Trophoblast cell (in vitro differentiated cells and primary cell): Measurements from ENCODE around the gene SPG11.

Source experiments
- DNase-seq, 2 donors: peaks; one replicate each; pipeline ENCODE4 v3.0.0-alpha.2; 2016
- H2AFZ ChIP-seq: 2 replicates; pipeline ENCODE4 v1.6.1; 2013; ENCODE audit warnings: low read length, moderate library complexity, mild to moderate bottlenecking; ENCODE audit not compliant: insufficient read depth, poor library complexity
- H2AK5ac ChIP-seq: 2 replicates; pipeline ENCODE4 v1.6.1; 2013; ENCODE audit warnings: mild to moderate bottlenecking, low read length
- H2BK120ac ChIP-seq: 2 replicates; pipeline ENCODE4 v1.6.1; 2013; ENCODE audit warnings: low read length, mild to moderate bottlenecking, moderate library complexity; ENCODE audit not compliant: insufficient read depth, poor library complexity
- H2BK12ac ChIP-seq: 2 replicates; pipeline ENCODE4 v1.6.1; 2013; ENCODE audit warnings: mild to moderate bottlenecking, low read length, moderate library complexity
- H2BK5ac ChIP-seq: 2 replicates; pipeline ENCODE4 v1.6.1; 2013; ENCODE audit warnings: low read length, low read depth, moderate library complexity, mild to moderate bottlenecking; ENCODE audit not compliant: poor library complexity
- H3K14ac ChIP-seq: 2 replicates; pipeline ENCODE4 v1.6.1; 2013; ENCODE audit warnings: mild to moderate bottlenecking, low read length
- H3K18ac ChIP-seq: 2 replicates; pipeline ENCODE4 v1.6.1; 2013; ENCODE audit warnings: mild to moderate bottlenecking, low read length
- H3K23ac ChIP-seq: 2 replicates; pipeline ENCODE4 v1.6.1; 2013; ENCODE audit warnings: low read length
- H3K27ac ChIP-seq: 2 replicates; pipeline ENCODE4 v1.5.1; 2013; ENCODE audit warnings: low read depth, mild to moderate bottlenecking, inconsistent platforms, low read length, moderate library complexity
- H3K27me3 ChIP-seq: 2 replicates; pipeline ENCODE4 v1.6.1; 2013; ENCODE audit warnings: inconsistent platforms, mild to moderate bottlenecking, low read length, moderate library complexity; ENCODE audit not compliant: insufficient read depth
- H3K36me3 ChIP-seq, 2 experiments: 1 replicate in 1 of 2; 2 replicates in 1 of 2; pipeline ENCODE4 v1.6.1; 2013; ENCODE audit warnings: low read length in 2 of 2, mild to moderate bottlenecking in 2 of 2, moderate library complexity in 1 of 2; ENCODE audit not compliant: insufficient read depth in 2 of 2, control insufficient read depth in 1 of 2
- H3K4ac ChIP-seq: 2 replicates; pipeline ENCODE4 v1.6.1; 2013; ENCODE audit warnings: low read depth, mild to moderate bottlenecking, low read length, moderate library complexity
- H3K4me1 ChIP-seq, 2 experiments: 1 replicate in 1 of 2; 2 replicates in 1 of 2; pipeline ENCODE4 v1.6.1; 2013; ENCODE audit warnings: low read length in 2 of 2, mild to moderate bottlenecking in 2 of 2, moderate library complexity in 1 of 2; ENCODE audit not compliant: insufficient read depth in 2 of 2, control insufficient read depth in 1 of 2
- H3K4me2 ChIP-seq: 2 replicates; pipeline ENCODE4 v1.6.1; 2013; ENCODE audit warnings: inconsistent platforms, mild to moderate bottlenecking, low read length, moderate library complexity
- H3K4me3 ChIP-seq: 2 replicates; pipeline ENCODE4 v1.5.1; 2013; ENCODE audit warnings: mild to moderate bottlenecking, low read depth, low read length, inconsistent platforms
- H3K79me1 ChIP-seq: one replicate; pipeline ENCODE4 v1.6.1; 2013; ENCODE audit warnings: low read length
- H3K79me2 ChIP-seq: 2 replicates; pipeline ENCODE4 v1.6.1; 2013; ENCODE audit warnings: low read length, mild to moderate bottlenecking; ENCODE audit not compliant: control insufficient read depth, insufficient read depth, poor library complexity
- H3K9ac ChIP-seq: 2 replicates; pipeline ENCODE4 v1.6.1; 2013; ENCODE audit warnings: mild to moderate bottlenecking, low read length
- H3K9me3 ChIP-seq: 2 replicates; pipeline ENCODE4 v1.6.1; 2013; ENCODE audit warnings: low read depth, mild to moderate bottlenecking, control low read depth, inconsistent platforms, low read length; ENCODE audit not compliant: insufficient read depth
- H4K12ac ChIP-seq: 2 replicates; pipeline ENCODE4 v1.6.1; 2013; ENCODE audit warnings: low read depth, mild to moderate bottlenecking, low read length, moderate library complexity
- H4K8ac ChIP-seq: 2 replicates; pipeline ENCODE4 v1.6.1; 2013; ENCODE audit warnings: low read depth, mild to moderate bottlenecking, low read length, moderate library complexity
- H4K91ac ChIP-seq: one replicate; pipeline ENCODE4 v1.6.1; 2013; ENCODE audit warnings: low read depth, mild to moderate bottlenecking, low read length, moderate library complexity
- WGBS: extraction: QIAGEN DNeasy Blood & Tissue Kit; methylation state at CpG from one replicate; pipeline ENCODE4 v1.1.7; 2013; ENCODE audit warnings: missing lambda C conversion rate; ENCODE audit not compliant: insufficient read length, insufficient coverage; ENCODE audit errors: extremely low coverage; 5-methylcytosine and 5-hydroxymethylcytosine counted together

Gene SPG11

GRCh38 chr15:44570361-44570760 lies 93.1 kb downstream of the SPG11 start:
- Histone ChIP-seq H3K4ac (no peak overlapping the region), H2BK5ac (no peak overlapping the region), H2AK5ac (no peak overlapping the region), H3K79me2 (no peaks in the 10 kb centered on the region), H4K91ac (no peak overlapping the region), H2BK120ac (no peak overlapping the region), H3K4me3 (no peak overlapping the region), H4K8ac (no peak overlapping the region), H3K23ac (no peak overlapping the region), H3K9me3 (peaks cover 6% of the 10 kb centered on the region), H3K36me3 (peaks cover 33 to 43% of the 10 kb centered on the region in 2 experiments), H3K27me3 (no peaks in the 10 kb centered on the region), H3K9ac (no peak overlapping the region), H3K18ac (no peak overlapping the region), H3K27ac (no peak overlapping the region), H4K12ac (no peak overlapping the region), H3K4me1 (peaks cover 3% of the 10 kb centered on the region in 2 experiments), H3K14ac (no peak overlapping the region), H3K4me2 (no peak overlapping the region), H2AFZ (no peak overlapping the region), H3K79me1 (peaks cover 2% of the 10 kb centered on the region), H2BK12ac (no peak overlapping the region)
- no peak for DNase-seq
- WGBS, result no CpG with 5 or more reads among the region's 4 CpGs

- Histone ChIP-seq H3K9me3 (peaks cover 12% of the 10 kb centered on the region), H2AFZ (no peak overlapping the region), H2BK5ac (no peak overlapping the region), H4K8ac (no peak overlapping the region), H3K27ac (no peak overlapping the region), H3K4me1 (peaks cover 3% of the 10 kb centered on the region in 2 experiments), H2BK120ac (no peak overlapping the region), H3K9ac (no peak overlapping the region), H3K27me3 (no peaks in the 10 kb centered on the region), H4K91ac (no peak overlapping the region), H3K14ac (no peak overlapping the region), H2BK12ac (no peak overlapping the region), H3K18ac (no peak overlapping the region), H3K4me3 (no peak overlapping the region), H3K79me2 (no peaks in the 10 kb centered on the region), H3K79me1 (peaks cover 2% of the 10 kb centered on the region), H4K12ac (no peak overlapping the region), H3K36me3 (peaks cover 39 to 49% of the 10 kb centered on the region in 2 experiments), H3K4ac (no peak overlapping the region), H3K23ac (no peak overlapping the region), H2AK5ac (no peak overlapping the region), H3K4me2 (no peak overlapping the region)
- DNase-seq, result no peak
- WGBS, result no CpG with 5 or more reads among the region's 4 CpGs
Observed at GRCh38 chr15:44569316-44569715, 94.1 kb downstream of the SPG11 start.

- WGBS, result no CpG with 5 or more reads among the region's 3 CpGs
- Histone ChIP-seq H3K9ac (no peak overlapping the region), H3K4ac (no peak overlapping the region), H3K4me3 (no peak overlapping the region), H3K36me3 (peaks cover 41 to 53% of the 10 kb centered on the region in 2 experiments), H3K27me3 (no peaks in the 10 kb centered on the region), H2BK5ac (no peak overlapping the region), H3K79me2 (no peaks in the 10 kb centered on the region), H3K23ac (no peak overlapping the region), H3K4me1 (peaks cover 3% of the 10 kb centered on the region in 2 experiments), H3K9me3 (peaks cover 12% of the 10 kb centered on the region), H3K18ac (no peak overlapping the region), H3K4me2 (no peak overlapping the region), H2AK5ac (no peak overlapping the region), H4K8ac (no peak overlapping the region), H4K12ac (no peak overlapping the region), H3K27ac (no peak overlapping the region), H3K79me1 (peaks cover 2% of the 10 kb centered on the region), H2AFZ (no peak overlapping the region), H2BK120ac (no peak overlapping the region), H2BK12ac (no peak overlapping the region), H4K91ac (no peak overlapping the region), H3K14ac (no peak overlapping the region)
- DNase-seq, result no peak
Observed at GRCh38 chr15:44568338-44568737, 95.1 kb downstream of the SPG11 start.

- Histone ChIP-seq H3K36me3 (peaks cover 39 to 52% of the 10 kb centered on the region in 2 experiments), H4K8ac (no peak overlapping the region), H3K23ac (no peak overlapping the region), H3K4me3 (no peak overlapping the region), H4K12ac (no peak overlapping the region), H2BK12ac (no peak overlapping the region), H3K4me1 (peaks cover 3% of the 10 kb centered on the region in 2 experiments), H2BK5ac (no peak overlapping the region), H3K14ac (no peak overlapping the region), H3K4me2 (no peak overlapping the region), H3K18ac (no peak overlapping the region), H3K79me1 (peaks cover 2% of the 10 kb centered on the region), H2AFZ (no peak overlapping the region), H3K27me3 (no peaks in the 10 kb centered on the region), H3K27ac (no peak overlapping the region), H3K9ac (no peak overlapping the region), H2AK5ac (no peak overlapping the region), H2BK120ac (no peak overlapping the region), H3K4ac (no peak overlapping the region), H3K79me2 (no peaks in the 10 kb centered on the region), H3K9me3 (peaks cover 12% of the 10 kb centered on the region), H4K91ac (no peak overlapping the region)
- no peak for DNase-seq
- WGBS, result no CpG with 5 or more reads among the region's 4 CpGs
Observed at GRCh38 chr15:44566155-44566540, 97.3 kb downstream of the SPG11 start.
